GM21528 (cell line): ENCODE results near the gene GAGE12G.
"Not testable (repeated sequence)": the region's sequence is repeated elsewhere in the genome, so short reads cannot be mapped to it uniquely, and the experiment has no call there.

Source experiments
- ATAC-seq: cut with Tn5 transposase; IDR thresholded peaks from one replicate; pipeline ENCODE4 v1.9.1; 2021; ENCODE audit warnings: mild to moderate bottlenecking, moderate library complexity; ENCODE audit not compliant: unreplicated experiment, low FRiP score

The GAGE12G gene

GRCh38 chrX:49570100-49570499 lies at the start of gene GAGE12G:
TSS of gene GAGE12G (plus strand) at chrX:49570400. CDS start at chrX:49571555, 1,155 bp downstream.
- ATAC-seq: not testable (repeated sequence)

GRCh38 chrX:49531877-49532276 lies 38.3 kb upstream of the GAGE12G start, which contains the start of gene GAGE12C:
TSS of gene GAGE12C (plus strand) at chrX:49532177. CDS start at chrX:49533332, 1,155 bp downstream.
- ATAC-seq: not testable (repeated sequence)

- not testable (repeated sequence) for ATAC-seq
Measured at GRCh38 chrX:49541433-49541832, 28.8 kb upstream of the GAGE12G start, which contains the start of gene GAGE12D. TSS of gene GAGE12D (plus strand) at chrX:49541733. CDS start at chrX:49542888, 1,155 bp downstream.

- not testable (repeated sequence) for ATAC-seq
Measured at GRCh38 chrX:49550989-49551388, 19.2 kb upstream of the GAGE12G start, which contains the start of gene GAGE12E. TSS of gene GAGE12E (plus strand) at chrX:49551289. CDS start at chrX:49552444, 1,155 bp downstream.

- ATAC-seq: not testable (repeated sequence)
Measured at GRCh38 chrX:49560542-49560941, 9.7 kb upstream of the GAGE12G start, which contains the start of gene GAGE12F. TSS of gene GAGE12F (plus strand) at chrX:49560842. CDS start at chrX:49561997, 1,155 bp downstream.

GRCh38 chrX:49568728-49569127 lies 1.5 kb upstream of the GAGE12G start:
- ATAC-seq: not testable (repeated sequence)

GRCh38 chrX:49569152-49569551 lies 1.0 kb upstream of the GAGE12G start:
- not testable (repeated sequence) for ATAC-seq

- not testable (repeated sequence) for ATAC-seq
Measured at GRCh38 chrX:49579649-49580048, 9.4 kb downstream of the GAGE12G start, which contains the start of gene GAGE12H. TSS of gene GAGE12H (plus strand) at chrX:49579949. CDS start at chrX:49581104, 1,155 bp downstream.

- ATAC-seq: not testable (repeated sequence)
Measured at GRCh38 chrX:49589196-49589595, 19.0 kb downstream of the GAGE12G start, which contains the start of gene GAGE2A. TSS of gene GAGE2A (plus strand) at chrX:49589496. CDS start at chrX:49590651, 1,155 bp downstream.

GRCh38 chrX:49589769-49590478 lies 19.7 kb downstream of the GAGE12G start:
- ATAC-seq: not testable (repeated sequence)

GRCh38 chrX:49590488-49590887 lies 20.3 kb downstream of the GAGE12G start:
- ATAC-seq: not testable (repeated sequence)

GRCh38 chrX:49598720-49599119 lies 28.5 kb downstream of the GAGE12G start, which contains the start of gene GAGE1:
TSS of gene GAGE1 (plus strand) at chrX:49599020. CDS start at chrX:49600175, 1,155 bp downstream.
- not testable (repeated sequence) for ATAC-seq

- ATAC-seq: no peak
Measured at GRCh38 chrX:49610718-49611310, 40.6 kb downstream of the GAGE12G start.

- ATAC-seq: no peak
Measured at GRCh38 chrX:49618574-49618973, 48.4 kb downstream of the GAGE12G start.
